BE2C (cell line): Measurements from ENCODE around the gene APAF1.

ENCODE experiments used
- DNase-seq: peaks from one replicate; pipeline ENCODE4 v3.0.0-alpha.2; 2020
- H3K27me3 ChIP-seq: fragments of 250-450 bp; sonication (Bioruptor Pico); 2 replicates; pipeline ENCODE4 v1.5.1; 2020; ENCODE audit warnings: mild to moderate bottlenecking
- H3K36me3 ChIP-seq: fragments of 250-450 bp; sonication (Bioruptor Pico); 2 replicates; pipeline ENCODE4 v1.5.1; 2020; ENCODE audit warnings: mild to moderate bottlenecking
- H3K4me1 ChIP-seq: fragments of 250-450 bp; sonication (Bioruptor Pico); 2 replicates; pipeline ENCODE4 v1.5.1; 2020
- H3K4me3 ChIP-seq: 2 replicates; pipeline ENCODE4 v1.5.1; 2011; ENCODE audit warnings: low read depth, low read length
- H3K9me3 ChIP-seq: fragments of 250-450 bp; sonication (Bioruptor Pico); 2 replicates; pipeline ENCODE4 v1.5.1; 2020
- TF ChIP-seq, protein P1 (sequence below): IDR thresholded peaks from 2 replicates; pipeline ENCODE4 v1.5.1; 2012; ENCODE audit warnings: mild to moderate bottlenecking, low read depth, low read length

The APAF1 gene

DNA sequence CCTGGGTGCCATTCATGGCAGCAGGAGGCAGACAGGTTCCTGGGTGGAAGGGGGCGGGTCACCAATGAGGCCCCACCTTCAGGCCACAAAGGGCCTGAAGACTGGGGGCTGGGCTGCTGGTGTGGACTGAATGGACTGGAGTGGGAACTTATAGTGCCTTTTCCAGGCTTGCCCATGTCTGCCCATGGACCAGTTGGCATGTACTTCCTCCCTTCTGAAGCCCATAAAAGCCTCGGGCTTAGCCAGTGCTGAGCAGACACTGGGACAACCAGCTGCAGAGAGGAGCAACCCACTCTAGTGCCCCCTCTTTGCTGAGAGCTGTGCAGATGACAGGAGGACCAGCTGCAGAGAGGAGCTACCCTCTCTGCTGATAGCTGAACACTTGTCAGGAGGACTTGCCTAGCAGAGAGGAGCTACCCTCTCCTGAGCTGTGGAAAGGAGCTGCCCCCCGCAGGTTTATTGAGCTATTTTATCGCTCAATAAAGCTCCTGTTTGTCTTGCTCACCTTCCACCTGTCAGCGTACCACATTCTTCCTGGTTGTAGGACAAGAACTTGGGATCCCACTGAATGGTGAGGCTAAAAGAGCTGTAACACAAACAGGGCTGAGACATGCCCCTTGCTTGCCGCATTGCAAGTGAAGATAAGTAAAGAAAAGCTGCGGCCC, 34.0 kb downstream of the APAF1 start:
- Histone ChIP-seq H3K9me3 (no peaks in the 10 kb centered on the region), H3K27me3 (no peaks in the 10 kb centered on the region), H3K4me1 (no peaks in the 10 kb centered on the region), H3K36me3 (peaks cover 3% of the 10 kb centered on the region; the same call in 1 of the 2 replicates), H3K4me3 (no peak overlapping the region)
- TF ChIP-seq, protein P1, sequence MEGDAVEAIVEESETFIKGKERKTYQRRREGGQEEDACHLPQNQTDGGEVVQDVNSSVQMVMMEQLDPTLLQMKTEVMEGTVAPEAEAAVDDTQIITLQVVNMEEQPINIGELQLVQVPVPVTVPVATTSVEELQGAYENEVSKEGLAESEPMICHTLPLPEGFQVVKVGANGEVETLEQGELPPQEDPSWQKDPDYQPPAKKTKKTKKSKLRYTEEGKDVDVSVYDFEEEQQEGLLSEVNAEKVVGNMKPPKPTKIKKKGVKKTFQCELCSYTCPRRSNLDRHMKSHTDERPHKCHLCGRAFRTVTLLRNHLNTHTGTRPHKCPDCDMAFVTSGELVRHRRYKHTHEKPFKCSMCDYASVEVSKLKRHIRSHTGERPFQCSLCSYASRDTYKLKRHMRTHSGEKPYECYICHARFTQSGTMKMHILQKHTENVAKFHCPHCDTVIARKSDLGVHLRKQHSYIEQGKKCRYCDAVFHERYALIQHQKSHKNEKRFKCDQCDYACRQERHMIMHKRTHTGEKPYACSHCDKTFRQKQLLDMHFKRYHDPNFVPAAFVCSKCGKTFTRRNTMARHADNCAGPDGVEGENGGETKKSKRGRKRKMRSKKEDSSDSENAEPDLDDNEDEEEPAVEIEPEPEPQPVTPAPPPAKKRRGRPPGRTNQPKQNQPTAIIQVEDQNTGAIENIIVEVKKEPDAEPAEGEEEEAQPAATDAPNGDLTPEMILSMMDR, result no peak
- no peak for DNase-seq

DNA sequence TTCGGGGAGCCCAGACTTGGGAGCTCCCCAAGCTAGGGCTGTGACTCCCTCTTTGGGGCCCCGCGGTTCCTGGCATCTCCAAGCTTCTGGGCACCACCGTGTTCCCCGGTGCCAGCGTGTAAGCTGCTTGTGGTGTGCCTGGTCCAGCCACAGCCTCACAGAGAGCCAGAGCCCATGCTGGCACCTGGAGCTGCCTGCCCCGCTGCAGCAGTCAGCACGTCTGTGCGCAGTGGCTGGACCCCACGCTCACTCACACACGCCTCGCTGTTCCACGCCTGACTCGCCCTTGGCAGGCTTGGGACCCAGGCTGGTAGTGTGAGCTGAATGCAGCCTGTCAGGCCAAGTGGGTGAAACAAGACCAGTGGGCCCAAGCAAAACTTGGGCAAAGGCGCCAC, 34.5 kb downstream of the APAF1 start:
- TF ChIP-seq, protein P1, result no peak
- H3K36me3 ChIP-seq, result peaks cover 3% of the 10 kb centered on the region; the same call in 1 of the 2 replicates
- no peaks in the 10 kb centered on the region for H3K9me3 ChIP-seq
- no peaks in the 10 kb centered on the region for H3K27me3 ChIP-seq
- peak; percentile 8 for DNase-seq
- no peaks in the 10 kb centered on the region for H3K4me1 ChIP-seq
- no peak overlapping the region for H3K4me3 ChIP-seq

DNA sequence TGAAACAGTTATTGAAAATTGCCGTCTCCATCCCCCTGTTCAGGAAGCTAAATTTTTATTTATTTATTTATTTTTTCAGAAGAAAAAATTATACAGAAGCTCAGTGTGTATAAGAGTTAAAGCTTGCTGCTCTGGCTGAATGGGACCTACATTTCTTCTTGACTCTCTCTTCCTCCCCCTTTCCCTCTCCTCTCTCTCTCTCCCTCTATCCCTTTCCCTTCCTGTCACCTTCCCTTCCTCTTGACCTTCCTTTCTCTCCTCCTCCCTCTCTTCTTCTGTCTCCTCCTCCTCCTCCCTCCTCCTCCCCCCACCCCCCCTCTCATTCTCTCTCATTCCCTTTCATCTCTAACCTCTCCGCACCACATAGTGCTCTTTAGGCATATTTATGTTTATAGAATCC, 39.1 kb downstream of the APAF1 start:
- Histone ChIP-seq H3K4me1 (no peaks in the 10 kb centered on the region), H3K36me3 (peaks cover 3% of the 10 kb centered on the region; the same call in 1 of the 2 replicates), H3K4me3 (no peak overlapping the region), H3K9me3 (no peaks in the 10 kb centered on the region), H3K27me3 (no peaks in the 10 kb centered on the region)
- no peak for DNase-seq
- TF ChIP-seq, protein P1, result no peak

DNA sequence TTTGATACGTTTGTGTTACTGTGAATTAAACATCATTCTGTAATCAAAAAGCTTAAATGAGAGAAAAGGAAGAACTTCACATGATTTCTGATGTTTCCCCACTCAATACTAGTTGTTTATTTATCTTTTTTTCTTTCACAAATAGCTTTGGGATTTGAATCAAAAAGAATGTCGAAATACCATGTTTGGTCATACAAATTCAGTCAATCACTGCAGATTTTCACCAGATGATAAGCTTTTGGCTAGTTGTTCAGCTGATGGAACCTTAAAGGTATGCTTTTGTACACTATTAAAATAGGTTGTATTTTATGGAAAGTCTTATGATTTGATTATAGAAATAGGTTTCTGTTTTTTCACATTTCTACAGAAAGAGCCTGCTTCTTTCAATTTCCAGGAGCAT, 41.5 kb downstream of the APAF1 start:
- Histone ChIP-seq H3K9me3 (no peaks in the 10 kb centered on the region), H3K4me3 (no peak overlapping the region), H3K36me3 (peaks cover 3% of the 10 kb centered on the region; the same call in 1 of the 2 replicates), H3K27me3 (no peaks in the 10 kb centered on the region), H3K4me1 (no peaks in the 10 kb centered on the region)
- no peak for DNase-seq
- TF ChIP-seq, protein P1, result no peak

DNA sequence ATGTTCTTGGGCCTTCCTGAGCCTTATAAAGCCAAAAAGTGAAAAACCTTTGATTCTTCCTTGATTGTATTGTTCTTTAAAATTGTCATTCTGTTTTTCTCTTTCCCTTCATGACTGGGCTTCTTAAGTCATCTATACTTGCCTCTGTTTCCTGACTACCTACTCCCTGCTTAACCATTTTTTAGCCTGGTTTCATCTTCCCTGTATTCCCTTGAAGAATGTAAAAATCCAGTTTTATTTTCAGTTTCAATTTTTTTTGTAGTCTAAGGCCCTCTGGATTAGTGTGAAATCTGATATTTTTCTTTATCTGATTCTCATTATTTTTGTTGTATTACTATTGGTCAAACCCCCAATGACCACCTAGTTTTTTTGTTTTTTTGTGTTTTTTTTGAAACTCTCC, 46.3 kb downstream of the APAF1 start:
- DNase-seq, result no peak
- no peak overlapping the region for H3K4me3 ChIP-seq
- no peaks in the 10 kb centered on the region for H3K36me3 ChIP-seq
- TF ChIP-seq, protein P1, result no peak
- no peaks in the 10 kb centered on the region for H3K9me3 ChIP-seq
- H3K4me1 ChIP-seq, result no peaks in the 10 kb centered on the region
- no peaks in the 10 kb centered on the region for H3K27me3 ChIP-seq

DNA sequence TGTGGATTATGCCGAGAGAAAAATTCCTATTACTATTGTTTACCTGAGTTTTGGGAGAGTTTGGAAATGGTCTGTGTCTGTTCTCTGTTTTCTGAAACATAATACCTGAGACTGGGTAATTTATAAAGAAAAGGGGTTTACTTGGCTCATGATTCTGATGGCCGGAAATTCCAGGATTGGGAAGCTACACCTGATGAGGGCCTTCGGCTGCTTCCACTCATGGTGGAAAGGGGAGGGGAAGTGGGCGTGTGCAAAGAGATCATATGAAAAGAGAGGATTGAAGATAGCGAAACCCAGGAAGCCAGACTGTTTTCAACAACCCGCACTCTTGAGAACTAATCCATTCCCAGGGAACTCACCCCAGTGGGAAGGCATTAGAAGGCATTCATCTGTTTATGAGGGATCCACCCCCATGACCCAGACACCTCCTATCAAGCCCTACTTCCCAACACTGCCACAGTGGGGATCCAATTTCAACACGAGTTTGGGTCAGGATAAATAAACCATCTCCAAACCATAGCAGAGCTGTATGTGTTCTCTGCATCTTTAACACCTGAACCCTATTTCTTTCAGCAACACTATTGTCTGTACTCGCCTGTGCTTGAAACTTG, 51.1 kb downstream of the APAF1 start:
- TF ChIP-seq, protein P1, result no peak
- H3K4me3 ChIP-seq, result no peak overlapping the region
- no peaks in the 10 kb centered on the region for H3K36me3 ChIP-seq
- no peak for DNase-seq
- no peaks in the 10 kb centered on the region for H3K9me3 ChIP-seq
- no peaks in the 10 kb centered on the region for H3K27me3 ChIP-seq
- H3K4me1 ChIP-seq, result no peaks in the 10 kb centered on the region
